OCI-LY7 (cell line): Measurements from ENCODE around the gene KIAA1671. TPM values are rescaled to one million over a fixed set of nuclear protein-coding genes. Genes with fewer than 3 reads are reported as not detected.

Source experiments
- BruUV-seq: library from RNA; stranded (reverse); fragments of 400-500 nt; replicated peaks from 2 replicates; lab custom pipeline; 2021; lab: Mats Ljungman, UMichigan
- CTCF ChIA-PET: fragments of 300-600 bp; sonication (Branson Sonifier 250); formaldehyde crosslinking; loops from one replicate; lab custom pipeline; 2022; ENCODE audit warnings: antibody characterized with exemption; ENCODE audit not compliant: unreplicated experiment; lab: Charles Lee
- POLR2A ChIA-PET: fragments of 300-600 bp; sonication (Branson Sonifier 250); formaldehyde crosslinking; loops from one replicate; lab custom pipeline; 2022; ENCODE audit warnings: antibody characterized with exemption; lab: Charles Lee
- DNase-seq: peaks from one replicate; pipeline ENCODE4 v3.0.0-alpha.2; 2015; ENCODE audit warnings: low spot score
- H2AFZ ChIP-seq: fragments of 200-600 bp; sonication (generic), shearing (Covaris generic); 2 replicates; pipeline ENCODE4 v1.6.1; 2014; ENCODE audit warnings: mild to moderate bottlenecking, antibody characterized with exemption, low read length, moderate library complexity
- H3K27ac ChIP-seq: fragments of 200-600 bp; sonication (generic); 2 replicates; pipeline ENCODE4 v1.5.1; 2014; ENCODE audit warnings: mixed run types, low read depth, mild to moderate bottlenecking, moderate library complexity, low read length, inconsistent platforms; ENCODE audit not compliant: poor library complexity, severe bottlenecking
- H3K36me3 ChIP-seq: fragments of 200-600 bp; sonication (generic); 2 replicates; pipeline ENCODE4 v1.6.1; 2014; ENCODE audit warnings: mild to moderate bottlenecking, antibody characterized with exemption, low read length, moderate library complexity, mixed read lengths; ENCODE audit not compliant: insufficient read depth
- H3K4me1 ChIP-seq: fragments of 200-600 bp; sonication (generic); 2 replicates; pipeline ENCODE4 v1.5.1; 2014; ENCODE audit warnings: mild to moderate bottlenecking, low read length; ENCODE audit not compliant: insufficient read depth, poor library complexity, severe bottlenecking
- H3K4me2 ChIP-seq: fragments of 200-600 bp; sonication (generic); 2 replicates; pipeline ENCODE4 v1.6.1; 2014; ENCODE audit warnings: mild to moderate bottlenecking, low read length
- H3K4me3 ChIP-seq: fragments of 200-600 bp; sonication (generic); 2 replicates; pipeline ENCODE4 v1.5.1; 2014; ENCODE audit warnings: mild to moderate bottlenecking, low read depth, low read length; ENCODE audit not compliant: poor library complexity, severe bottlenecking
- H3K79me2 ChIP-seq: fragments of 200-600 bp; sonication (generic); 2 replicates; pipeline ENCODE4 v1.6.1; 2016; ENCODE audit warnings: low read depth, mild to moderate bottlenecking, low read length, moderate library complexity, mixed read lengths; ENCODE audit not compliant: insufficient read depth
- H3K9me2 ChIP-seq: fragments of 200-600 bp; sonication (generic); 2 replicates; pipeline ENCODE4 v1.6.1; 2016; ENCODE audit warnings: mild to moderate bottlenecking, low read length, mixed read lengths; ENCODE audit not compliant: insufficient read depth
- H3K9me3 ChIP-seq: fragments of 200-600 bp; sonication (generic); 2 replicates; pipeline ENCODE4 v1.6.1; 2014; ENCODE audit warnings: mild to moderate bottlenecking, mixed run types, low read length, mixed read lengths
- H4K20me1 ChIP-seq: fragments of 200-600 bp; sonication (generic); 2 replicates; pipeline ENCODE4 v1.6.1; 2014; ENCODE audit warnings: mild to moderate bottlenecking, antibody characterized with exemption, low read length, moderate library complexity, mixed read lengths; ENCODE audit not compliant: insufficient read depth
- EZH2phosphoT487 ChIP-seq: fragments of 200-600 bp; sonication (generic); IDR thresholded peaks from 2 replicates; pipeline ENCODE4 v1.6.1; 2018; ENCODE audit warnings: low read depth, borderline replicate concordance, mild to moderate bottlenecking, mixed run types, antibody characterized with exemption, low read length, moderate library complexity, mixed read lengths
- intact Hi-C: fragments of 100-400 bp; cut with micrococcal nuclease; formaldehyde crosslinking; loops from one replicate; pipeline ENCODE4 v1.10.0; 2022; ENCODE audit not compliant: unreplicated experiment
- total RNA-seq, 2 experiments: library from RNA; depleted of rRNA in 1 of 2; stranded (reverse); fragments of >200 nt in 1 of 2; shearing (Covaris generic) in 1 of 2; gene quantifications; 2 replicates each; pipeline ENCODE4 v1.2.3, GENCODE V29; 2014 to 2022
- TF ChIP-seq, protein P1 (sequence below): fragments of 200-600 bp; sonication (generic); conservative IDR thresholded peaks from 2 replicates; pipeline ENCODE4 v1.5.1; 2014; ENCODE audit warnings: mild to moderate bottlenecking, antibody characterized with exemption, low read length, moderate library complexity, mixed read lengths

The KIAA1671 gene
- total RNA-seq, 2 experiments from 2014 or later: not detected

DNA sequence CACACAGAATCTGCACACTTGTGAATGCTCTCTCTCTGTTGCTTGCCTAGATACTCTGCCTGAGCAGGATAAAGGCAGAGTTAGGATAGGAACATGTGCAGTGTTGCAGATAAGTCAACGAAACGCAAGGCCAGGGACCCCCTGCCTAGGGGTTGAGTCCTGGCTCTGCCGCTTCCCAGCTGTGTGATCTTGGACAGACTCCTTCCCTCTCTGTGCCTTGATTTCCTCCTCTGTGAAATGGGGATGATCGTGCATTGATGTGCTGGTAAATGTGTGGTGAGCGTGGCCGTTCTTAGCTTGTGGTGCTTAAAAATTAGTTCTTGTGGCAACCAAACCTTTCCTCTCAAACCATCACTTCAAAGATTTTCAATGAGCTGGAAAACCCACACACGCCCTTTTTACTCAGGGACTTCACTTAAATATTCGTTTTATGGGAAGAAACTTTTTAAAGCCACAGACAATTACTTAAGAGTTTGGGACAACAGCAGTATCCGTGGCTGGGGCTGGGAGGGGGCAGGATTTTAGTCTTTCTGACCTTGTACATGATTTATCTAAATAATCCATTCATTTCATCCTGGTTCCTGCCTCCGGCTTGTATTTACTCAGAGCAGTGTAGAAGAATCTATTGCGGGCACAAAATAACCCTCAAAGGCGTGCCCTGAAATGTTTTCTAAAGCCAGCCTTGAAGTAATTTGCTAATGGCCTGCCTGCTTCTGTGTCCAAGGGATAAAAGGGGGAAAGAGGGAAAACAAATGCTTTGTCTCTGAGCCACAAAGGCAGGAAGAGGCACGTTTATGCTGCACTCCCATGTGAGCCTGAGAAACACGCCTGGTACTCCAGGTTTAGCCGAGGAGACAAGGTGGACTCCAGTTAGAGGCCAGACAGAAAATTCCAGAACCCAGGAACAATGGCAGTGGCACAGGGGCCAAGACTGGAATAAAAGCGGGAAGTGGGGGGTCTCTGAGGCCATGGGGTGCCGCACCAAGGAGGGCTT is 162.2 kb downstream of the KIAA1671 start:
- Histone ChIP-seq H3K4me1 (no peaks in the 10 kb centered on the region), H3K9me2 (no peaks in the 10 kb centered on the region), H4K20me1 (no peaks in the 10 kb centered on the region), H3K4me3 (no peak overlapping the region), H3K27ac (no peak overlapping the region), H3K4me2 (no peak overlapping the region), H3K9me3 (no peaks in the 10 kb centered on the region), H3K36me3 (no peaks in the 10 kb centered on the region), H3K79me2 (no peaks in the 10 kb centered on the region), H2AFZ (no peak overlapping the region)
- ChIA-PET CTCF (no interaction called here), POLR2A (interaction anchor here (0.6 kb wide), 1 partner anchor 159 kb away, joined by 3 read pairs; no protein-coding TSS in a partner anchor)
- BruUV-seq: no TSS peak
- no peak for TF ChIP-seq EZH2phosphoT487
- TF ChIP-seq, protein P1, sequence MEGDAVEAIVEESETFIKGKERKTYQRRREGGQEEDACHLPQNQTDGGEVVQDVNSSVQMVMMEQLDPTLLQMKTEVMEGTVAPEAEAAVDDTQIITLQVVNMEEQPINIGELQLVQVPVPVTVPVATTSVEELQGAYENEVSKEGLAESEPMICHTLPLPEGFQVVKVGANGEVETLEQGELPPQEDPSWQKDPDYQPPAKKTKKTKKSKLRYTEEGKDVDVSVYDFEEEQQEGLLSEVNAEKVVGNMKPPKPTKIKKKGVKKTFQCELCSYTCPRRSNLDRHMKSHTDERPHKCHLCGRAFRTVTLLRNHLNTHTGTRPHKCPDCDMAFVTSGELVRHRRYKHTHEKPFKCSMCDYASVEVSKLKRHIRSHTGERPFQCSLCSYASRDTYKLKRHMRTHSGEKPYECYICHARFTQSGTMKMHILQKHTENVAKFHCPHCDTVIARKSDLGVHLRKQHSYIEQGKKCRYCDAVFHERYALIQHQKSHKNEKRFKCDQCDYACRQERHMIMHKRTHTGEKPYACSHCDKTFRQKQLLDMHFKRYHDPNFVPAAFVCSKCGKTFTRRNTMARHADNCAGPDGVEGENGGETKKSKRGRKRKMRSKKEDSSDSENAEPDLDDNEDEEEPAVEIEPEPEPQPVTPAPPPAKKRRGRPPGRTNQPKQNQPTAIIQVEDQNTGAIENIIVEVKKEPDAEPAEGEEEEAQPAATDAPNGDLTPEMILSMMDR: no peak
- intact Hi-C loops: no loop called here
- DNase-seq: no peak

DNA sequence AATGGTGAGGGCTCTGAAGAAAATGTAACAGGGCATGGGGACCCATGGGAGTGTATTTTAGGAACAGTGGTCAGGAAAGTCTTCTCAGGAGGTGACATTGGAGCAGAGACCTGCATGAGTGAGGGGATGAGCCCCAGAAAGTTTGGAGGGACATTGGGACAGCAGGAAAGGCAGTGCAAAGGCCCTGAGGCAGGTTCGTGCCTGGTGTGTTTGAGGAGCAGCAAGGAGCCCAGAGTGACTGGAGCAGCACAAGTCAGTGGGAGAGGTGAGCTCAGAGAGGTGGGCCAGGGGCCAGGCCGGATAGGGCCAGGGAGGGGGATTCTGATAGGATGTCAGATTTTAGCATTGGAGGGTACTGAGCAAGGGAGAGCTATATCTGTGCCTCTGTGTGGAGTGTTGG is 167.1 kb downstream of the KIAA1671 start:
- H3K4me2 ChIP-seq: no peak overlapping the region

More for the DNA sequence above, 167.1 kb downstream of the KIAA1671 start:
- no peak overlapping the region for H3K4me3 ChIP-seq
- H2AFZ ChIP-seq: no peak overlapping the region
- POLR2A ChIA-PET: no interaction called here
- H3K36me3 ChIP-seq: no peaks in the 10 kb centered on the region
- H3K4me1 ChIP-seq: no peaks in the 10 kb centered on the region
- H4K20me1 ChIP-seq: no peaks in the 10 kb centered on the region
- TF ChIP-seq, protein P1: no peak
- H3K9me3 ChIP-seq: no peaks in the 10 kb centered on the region
- no peaks in the 10 kb centered on the region for H3K79me2 ChIP-seq
- no peak for DNase-seq
- no peak overlapping the region for H3K27ac ChIP-seq
- BruUV-seq: no TSS peak
- CTCF ChIA-PET: no interaction called here
- intact Hi-C loops: no loop called here
- H3K9me2 ChIP-seq: no peaks in the 10 kb centered on the region
